Tibial artery (tissue), 4 donors: ENCODE measurements around the gene DPF3.

Source experiments
- DNase-seq, 2 donors: peaks; one replicate each; pipeline ENCODE4 v3.0.0-alpha.2; 2019
- H3K27ac ChIP-seq, 2 donors: fragments of 200-600 bp; sonication (generic) in 1 of 2; 1 replicate in 1 of 2; 2 replicates in 1 of 2; pipeline ENCODE4 v1.5.1; 2018 to 2019; ENCODE audit warnings: mild to moderate bottlenecking in 1 of 2
- H3K27me3 ChIP-seq, 2 donors: fragments of 200-600 bp; sonication (generic) in 1 of 2; one replicate each; pipeline versions ENCODE4 v1.5.1 to v1.6.0; 2016 to 2019
- H3K36me3 ChIP-seq, 3 donors: fragments of 200-600 bp; sonication (generic) in 2 of 3; one replicate each; pipeline ENCODE4 v1.5.1; 2016 to 2019; ENCODE audit warnings: mild to moderate bottlenecking in 2 of 3
- H3K4me1 ChIP-seq, 4 donors: fragments of 200-600 bp; sonication (generic) in 2 of 4; 1 replicate in 3 of 4; 2 replicates in 1 of 4; pipeline ENCODE4 v1.5.1; 2016 to 2019
- H3K4me3 ChIP-seq, 2 donors: fragments of 200-600 bp; sonication (generic) in 1 of 2; 1 replicate in 1 of 2; 2 replicates in 1 of 2; pipeline ENCODE4 v1.5.1; 2018 to 2019; ENCODE audit warnings: mild to moderate bottlenecking in 2 of 2
- H3K9me3 ChIP-seq, 3 donors: fragments of 200-600 bp; sonication (generic) in 1 of 3; one replicate each; pipeline ENCODE4 v1.5.1; 2016 to 2019
- intact Hi-C: fragments of 100-400 bp; cut with DNase I; formaldehyde crosslinking; loops from one replicate; pipeline ENCODE4 v1.15.0; 2023; ENCODE audit warnings: low total_unique reads
- TF ChIP-seq, protein P1 (sequence below), 2 experiments: fragments of 200-600 bp in 1 of 2; fragments of 450-650 bp in 1 of 2; IDR thresholded peaks; one replicate each; pipeline ENCODE4 v1.5.1; 2017 to 2019; ENCODE audit warnings: antibody characterized with exemption in 2 of 2, mild to moderate bottlenecking in 1 of 2, moderate library complexity in 1 of 2

Gene DPF3

DNA sequence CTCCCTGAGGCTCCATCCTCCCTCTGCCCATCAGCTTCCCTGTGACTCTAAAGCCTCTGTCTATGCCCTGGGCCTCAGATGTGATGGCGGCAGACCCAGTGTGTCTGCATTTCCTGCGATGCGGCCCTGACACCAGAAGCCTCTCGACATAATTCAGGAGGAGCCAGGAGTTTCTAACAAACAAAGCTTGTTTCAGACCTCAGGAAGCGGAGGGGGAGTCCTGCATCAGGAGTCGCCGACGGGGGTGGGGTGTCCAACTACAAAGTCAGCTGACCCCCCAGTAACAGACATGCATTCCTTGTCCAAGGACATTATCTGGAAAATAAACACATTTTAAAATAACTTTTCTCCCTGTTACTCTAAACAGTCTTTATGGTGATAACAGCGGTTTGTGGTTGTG, 167.5 kb downstream of the DPF3 start:
- peaks cover 0 to 26% (median 12%) of the 10 kb centered on the region in 4 donors for H3K4me1 ChIP-seq
- no peak overlapping the region for H3K27ac ChIP-seq
- TF ChIP-seq, protein P1, sequence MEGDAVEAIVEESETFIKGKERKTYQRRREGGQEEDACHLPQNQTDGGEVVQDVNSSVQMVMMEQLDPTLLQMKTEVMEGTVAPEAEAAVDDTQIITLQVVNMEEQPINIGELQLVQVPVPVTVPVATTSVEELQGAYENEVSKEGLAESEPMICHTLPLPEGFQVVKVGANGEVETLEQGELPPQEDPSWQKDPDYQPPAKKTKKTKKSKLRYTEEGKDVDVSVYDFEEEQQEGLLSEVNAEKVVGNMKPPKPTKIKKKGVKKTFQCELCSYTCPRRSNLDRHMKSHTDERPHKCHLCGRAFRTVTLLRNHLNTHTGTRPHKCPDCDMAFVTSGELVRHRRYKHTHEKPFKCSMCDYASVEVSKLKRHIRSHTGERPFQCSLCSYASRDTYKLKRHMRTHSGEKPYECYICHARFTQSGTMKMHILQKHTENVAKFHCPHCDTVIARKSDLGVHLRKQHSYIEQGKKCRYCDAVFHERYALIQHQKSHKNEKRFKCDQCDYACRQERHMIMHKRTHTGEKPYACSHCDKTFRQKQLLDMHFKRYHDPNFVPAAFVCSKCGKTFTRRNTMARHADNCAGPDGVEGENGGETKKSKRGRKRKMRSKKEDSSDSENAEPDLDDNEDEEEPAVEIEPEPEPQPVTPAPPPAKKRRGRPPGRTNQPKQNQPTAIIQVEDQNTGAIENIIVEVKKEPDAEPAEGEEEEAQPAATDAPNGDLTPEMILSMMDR (IDR thresholded peaks at IDR 0.05) = no peak
- no peak for DNase-seq
- intact Hi-C loops = no loop called here
- no peaks in the 10 kb centered on the region for H3K27me3 ChIP-seq
- H3K4me3 ChIP-seq = no peak overlapping the region
- H3K9me3 ChIP-seq = no peaks in the 10 kb centered on the region
- no peaks in the 10 kb centered on the region for H3K36me3 ChIP-seq

GRCh38 chr14:72723858-72724530, 169.9 kb downstream of the DPF3 start:
- H3K4me1 ChIP-seq = peaks cover 0 to 30% (median 12%) of the 10 kb centered on the region in 4 donors
- no peak overlapping the region for H3K4me3 ChIP-seq
- H3K9me3 ChIP-seq = no peaks in the 10 kb centered on the region
- no peaks in the 10 kb centered on the region for H3K27me3 ChIP-seq
- no peaks in the 10 kb centered on the region for H3K36me3 ChIP-seq
- no peak for DNase-seq
- peak overlapping the region; percentile 54 to 64 for H3K27ac ChIP-seq
- TF ChIP-seq, protein P1 (IDR thresholded peaks at IDR 0.05) = no peak
- intact Hi-C loops = no loop called here

DNA sequence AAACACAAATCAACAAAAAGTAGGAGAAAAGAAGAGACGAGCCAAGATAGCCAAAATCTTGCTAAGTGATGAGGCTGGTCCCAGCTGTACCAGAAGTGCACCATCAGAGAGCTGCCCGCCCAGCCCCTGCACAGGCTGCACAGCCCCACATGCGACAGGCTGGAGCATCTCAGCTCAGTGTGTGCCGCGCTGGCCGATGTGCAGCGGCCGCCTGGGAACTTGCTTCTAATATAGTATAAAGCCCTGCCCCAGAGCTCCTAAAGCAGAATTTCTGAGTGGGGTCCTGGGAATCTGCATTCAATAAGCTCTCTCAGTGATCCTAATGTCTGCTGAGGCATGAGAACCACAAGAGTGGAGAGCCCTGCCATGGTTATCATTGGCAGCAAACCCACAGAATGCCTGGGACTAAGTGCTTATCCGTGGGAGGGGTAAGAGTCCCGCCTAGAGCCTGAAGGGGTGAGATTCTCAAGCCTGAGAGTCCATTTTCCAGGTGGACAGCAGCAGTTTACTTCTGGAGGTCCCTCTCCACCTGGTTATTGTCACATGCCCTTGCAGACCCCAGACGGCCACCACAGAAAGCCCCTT, 171.6 kb downstream of the DPF3 start:
- TF ChIP-seq, protein P1 (IDR thresholded peaks at IDR 0.05) = no peak
- Histone ChIP-seq H3K9me3 (no peaks in the 10 kb centered on the region), H3K4me3 (no peak overlapping the region), H3K36me3 (no peaks in the 10 kb centered on the region), H3K27me3 (no peaks in the 10 kb centered on the region), H3K27ac (no peak overlapping the region), H3K4me1 (peaks cover 0 to 30% (median 12%) of the 10 kb centered on the region in 4 donors)
- intact Hi-C loops = no loop called here
- no peak for DNase-seq

GRCh38 chr14:72721083-72721482, 172.8 kb downstream of the DPF3 start:
- DNase-seq = no peak
- Histone ChIP-seq H3K9me3 (no peaks in the 10 kb centered on the region), H3K4me1 (peaks cover 0 to 37% (median 18%) of the 10 kb centered on the region in 4 donors), H3K27ac (no peak overlapping the region), H3K4me3 (no peak overlapping the region), H3K36me3 (no peaks in the 10 kb centered on the region), H3K27me3 (no peaks in the 10 kb centered on the region)
- intact Hi-C loops = no loop called here
- TF ChIP-seq, protein P1 (IDR thresholded peaks at IDR 0.05) = no peak

GRCh38 chr14:72717220-72717619, 176.7 kb downstream of the DPF3 start:
- Histone ChIP-seq H3K27me3 (no peaks in the 10 kb centered on the region), H3K4me3 (no peak overlapping the region), H3K27ac (no peak overlapping the region), H3K9me3 (no peaks in the 10 kb centered on the region), H3K4me1 (peaks cover 0 to 38% (median 23%) of the 10 kb centered on the region in 4 donors), H3K36me3 (no peaks in the 10 kb centered on the region)
- TF ChIP-seq, protein P1 (IDR thresholded peaks at IDR 0.05) = no peak
- no peak for DNase-seq
- intact Hi-C loops = no loop called here
